Right atrium auricular region (tissue), 2 donors: ENCODE data around the gene CAPZA3. TPM values are rescaled to one million over a fixed set of nuclear protein-coding genes. Genes with fewer than 3 reads are reported as not detected.

Experiments
- DNase-seq: peaks from one replicate; pipeline ENCODE4 v3.0.0-alpha.2; 2019; ENCODE audit warnings: low spot score
- H3K27ac ChIP-seq, 2 donors: fragments of 200-600 bp; sonication (generic); 1 replicate in 1 of 2; 2 replicates in 1 of 2; pipeline ENCODE4 v1.5.1; 2016 to 2019
- H3K27me3 ChIP-seq, 2 donors: fragments of 200-600 bp; sonication (generic); one replicate each; pipeline versions ENCODE4 v1.5.1 to v1.6.0; 2017 to 2019
- H3K36me3 ChIP-seq: fragments of 200-600 bp; sonication (generic); one replicate; pipeline ENCODE4 v1.5.1; 2016
- H3K4me1 ChIP-seq, 2 donors: fragments of 200-600 bp; sonication (generic); one replicate each; pipeline versions ENCODE4 v1.5.1 to v1.6.0; 2017 to 2019
- H3K4me3 ChIP-seq, 2 donors: fragments of 200-600 bp; sonication (generic); 1 replicate in 1 of 2; 2 replicates in 1 of 2; pipeline ENCODE4 v1.5.1; 2017 to 2019; ENCODE audit warnings: mild to moderate bottlenecking in 1 of 2, moderate library complexity in 1 of 2
- H3K9me3 ChIP-seq, 2 donors: fragments of 200-600 bp; sonication (generic); one replicate each; pipeline ENCODE4 v1.5.1; 2019
- total RNA-seq, 2 donors: library from RNA; depleted of rRNA; stranded (reverse); fragments of >200 nt; gene quantifications; one replicate each; pipeline ENCODE4 v1.1.0, GENCODE V29; 2016
- TF ChIP-seq, protein P1 (sequence below), 2 donors: fragments of 200-600 bp; sonication (generic); IDR thresholded peaks; one replicate each; pipeline ENCODE4 v1.5.1; 2019; ENCODE audit warnings: antibody characterized with exemption in 2 of 2

Gene CAPZA3
- total RNA-seq, 2 donors from 2014 or later, result not detected

GRCh38 chr12:18750085-18750484 lies 12.2 kb downstream of the CAPZA3 start:
- Histone ChIP-seq H3K27ac (peak overlapping the region; percentile 32 to 89), H3K27me3 (no peaks in the 10 kb centered on the region), H3K4me1 (peaks cover 0 to 46% of the 10 kb centered on the region in 2 donors), H3K4me3 (no peak overlapping the region), H3K36me3 (no peaks in the 10 kb centered on the region), H3K9me3 (no peaks in the 10 kb centered on the region)
- no peak for DNase-seq
- TF ChIP-seq, protein P1, sequence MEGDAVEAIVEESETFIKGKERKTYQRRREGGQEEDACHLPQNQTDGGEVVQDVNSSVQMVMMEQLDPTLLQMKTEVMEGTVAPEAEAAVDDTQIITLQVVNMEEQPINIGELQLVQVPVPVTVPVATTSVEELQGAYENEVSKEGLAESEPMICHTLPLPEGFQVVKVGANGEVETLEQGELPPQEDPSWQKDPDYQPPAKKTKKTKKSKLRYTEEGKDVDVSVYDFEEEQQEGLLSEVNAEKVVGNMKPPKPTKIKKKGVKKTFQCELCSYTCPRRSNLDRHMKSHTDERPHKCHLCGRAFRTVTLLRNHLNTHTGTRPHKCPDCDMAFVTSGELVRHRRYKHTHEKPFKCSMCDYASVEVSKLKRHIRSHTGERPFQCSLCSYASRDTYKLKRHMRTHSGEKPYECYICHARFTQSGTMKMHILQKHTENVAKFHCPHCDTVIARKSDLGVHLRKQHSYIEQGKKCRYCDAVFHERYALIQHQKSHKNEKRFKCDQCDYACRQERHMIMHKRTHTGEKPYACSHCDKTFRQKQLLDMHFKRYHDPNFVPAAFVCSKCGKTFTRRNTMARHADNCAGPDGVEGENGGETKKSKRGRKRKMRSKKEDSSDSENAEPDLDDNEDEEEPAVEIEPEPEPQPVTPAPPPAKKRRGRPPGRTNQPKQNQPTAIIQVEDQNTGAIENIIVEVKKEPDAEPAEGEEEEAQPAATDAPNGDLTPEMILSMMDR (IDR thresholded peaks at IDR 0.05), result no peak

DNA sequence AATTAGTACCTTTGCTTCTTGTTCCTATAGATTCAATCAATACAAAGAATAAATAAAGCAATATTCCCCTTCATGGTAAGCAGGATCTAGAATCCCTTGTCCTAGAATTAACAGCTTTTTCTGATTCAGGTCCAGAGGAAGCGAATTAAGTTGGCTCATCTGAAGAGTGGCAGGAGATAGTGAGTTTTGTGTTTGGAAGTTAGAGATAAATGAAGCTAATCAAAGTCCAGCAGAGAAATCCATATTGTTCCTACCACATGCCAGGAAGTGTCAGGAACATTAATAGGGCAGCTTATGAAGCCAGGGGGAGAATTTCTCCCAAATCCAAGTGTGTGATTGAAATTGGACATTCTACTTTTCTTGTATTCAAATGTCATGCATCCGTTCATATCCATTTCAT lies 13.9 kb downstream of the CAPZA3 start:
- peak overlapping the region in 1 of 2 donors; percentile 89 for H3K27ac ChIP-seq
- no peak overlapping the region for H3K4me3 ChIP-seq
- no peak for DNase-seq
- peaks cover 0 to 46% of the 10 kb centered on the region in 2 donors for H3K4me1 ChIP-seq
- H3K36me3 ChIP-seq, result no peaks in the 10 kb centered on the region
- no peaks in the 10 kb centered on the region for H3K9me3 ChIP-seq
- no peaks in the 10 kb centered on the region for H3K27me3 ChIP-seq
- TF ChIP-seq, protein P1 (IDR thresholded peaks at IDR 0.05), result no peak

DNA sequence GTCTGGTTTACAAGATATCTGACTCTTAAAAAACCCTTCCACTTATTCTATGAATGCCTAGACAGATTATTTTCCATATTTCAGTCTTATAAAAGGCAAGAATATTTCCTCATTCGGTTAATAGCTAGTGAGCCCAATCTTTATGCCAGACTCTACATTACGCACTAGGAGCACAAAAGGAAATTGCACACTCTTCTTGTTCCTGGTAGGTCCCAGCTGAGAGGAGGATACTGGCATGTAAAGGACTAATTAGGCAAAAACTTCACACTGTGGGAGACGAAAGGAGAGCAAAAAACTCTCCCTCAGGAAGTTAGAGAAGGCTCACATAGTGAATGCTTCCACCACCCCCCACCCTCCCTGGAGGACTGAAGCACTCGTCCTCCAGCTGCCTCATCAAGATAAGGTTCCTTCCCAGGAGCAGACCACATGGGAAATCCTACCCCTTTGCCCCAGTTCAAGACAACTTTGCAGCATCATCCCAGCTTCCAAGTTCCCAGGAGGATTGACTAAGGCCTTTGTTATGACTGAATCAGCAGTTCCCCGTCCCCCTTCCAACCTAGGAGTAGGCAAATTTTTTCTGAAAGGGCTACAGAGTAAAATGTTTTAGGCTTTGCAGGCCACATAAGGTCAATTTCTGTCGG lies 14.5 kb downstream of the CAPZA3 start:
- peak overlapping the region; percentile 78 to 89 for H3K27ac ChIP-seq
- TF ChIP-seq, protein P1 (IDR thresholded peaks at IDR 0.05), result no peak
- H3K4me3 ChIP-seq, result no peak overlapping the region
- no peaks in the 10 kb centered on the region for H3K27me3 ChIP-seq
- no peaks in the 10 kb centered on the region for H3K36me3 ChIP-seq
- no peak for DNase-seq
- H3K9me3 ChIP-seq, result no peaks in the 10 kb centered on the region
- peaks cover 0 to 41% of the 10 kb centered on the region in 2 donors for H3K4me1 ChIP-seq

DNA sequence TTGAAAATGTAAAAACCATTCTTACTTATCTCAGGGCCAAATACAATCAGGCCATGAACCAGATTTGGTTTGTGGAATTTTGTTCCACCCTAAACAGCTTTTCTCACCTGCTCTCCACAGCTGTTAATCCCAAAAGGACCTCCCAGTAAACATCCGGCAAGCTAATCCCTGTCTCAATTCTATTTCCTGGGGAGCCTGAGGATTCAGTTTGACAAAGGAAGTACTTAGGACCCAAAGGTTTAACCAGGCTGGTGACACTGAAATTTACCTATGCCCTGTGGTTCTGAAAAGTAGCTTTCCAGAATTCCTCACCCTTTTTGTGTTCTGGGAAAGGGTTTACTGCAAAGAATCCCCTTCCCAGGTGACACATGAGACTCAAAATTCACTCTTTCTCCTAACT lies 15.0 kb downstream of the CAPZA3 start:
- H3K36me3 ChIP-seq, result no peaks in the 10 kb centered on the region
- TF ChIP-seq, protein P1 (IDR thresholded peaks at IDR 0.05), result no peak
- DNase-seq, result no peak
- no peaks in the 10 kb centered on the region for H3K9me3 ChIP-seq
- H3K4me1 ChIP-seq, result peaks cover 0 to 35% of the 10 kb centered on the region in 2 donors
- H3K4me3 ChIP-seq, result peak overlapping the region in 1 of 2 donors; percentile 34
- peak overlapping the region; percentile 78 to 89 for H3K27ac ChIP-seq
- H3K27me3 ChIP-seq, result no peaks in the 10 kb centered on the region

DNA sequence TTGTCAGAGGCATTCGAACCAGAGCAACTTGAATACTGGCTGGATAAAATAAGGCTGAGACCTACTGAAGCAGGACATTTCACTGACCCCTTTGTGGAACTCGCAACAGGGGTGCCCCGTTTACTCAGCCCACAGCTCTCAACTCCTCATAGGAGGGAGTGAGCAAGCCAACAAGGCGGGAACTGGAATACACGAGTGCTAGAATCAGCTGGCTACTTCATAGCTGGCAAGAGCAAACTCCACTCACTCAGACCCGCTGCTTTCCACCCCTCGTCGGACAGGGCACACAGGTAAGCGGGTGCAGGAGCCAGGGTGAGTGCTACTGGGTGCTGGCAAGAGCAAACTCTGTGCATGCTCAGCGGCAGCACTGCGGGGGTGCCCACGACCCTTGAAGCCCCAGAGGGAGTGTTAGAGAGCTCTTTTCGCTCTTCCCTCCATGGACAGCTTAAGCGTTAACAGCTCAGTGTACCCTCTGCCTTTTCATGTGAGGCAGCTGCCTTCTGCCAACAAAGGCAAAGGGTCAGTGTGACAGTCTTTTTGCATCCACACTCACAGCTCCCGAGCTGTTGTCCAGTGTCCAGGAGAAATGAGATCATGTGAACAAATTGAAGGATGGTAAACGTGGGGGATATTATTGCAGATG lies 15.7 kb downstream of the CAPZA3 start:
- TF ChIP-seq, protein P1 (IDR thresholded peaks at IDR 0.05), result no peak
- Histone ChIP-seq H3K36me3 (no peaks in the 10 kb centered on the region), H3K4me1 (peaks cover 0 to 30% of the 10 kb centered on the region in 2 donors), H3K9me3 (no peaks in the 10 kb centered on the region), H3K4me3 (peak overlapping the region; percentile 23 to 34), H3K27ac (peak overlapping the region; percentile 78 to 89), H3K27me3 (no peaks in the 10 kb centered on the region)
- DNase-seq, result no peak
